ENCODE measurements around the gene GHDC. TPM values are rescaled to one million over a fixed set of nuclear protein-coding genes. Genes with fewer than 3 reads are reported as not detected.

The GHDC gene
- total and polyA plus RNA-seq, 2 of the 13 experiments (the other 11 are each of a cell fraction or from before 2014, with no cell fraction given): 15.4 to 22.5 TPM

GRCh38 chr17:42178817-42179216, 15.5 kb downstream of the GHDC start (continued):
- TF ChIP-seq PRDM15 (CRISPR knock-in tag; IDR thresholded peaks at IDR 0.05) (no peak), CBFB (CRISPR knock-in tag; IDR thresholded peaks at IDR 0.05) (no peak), ZNF503 (CRISPR knock-in tag; IDR thresholded peaks at IDR 0.05) (no peak), MLX (CRISPR knock-in tag; IDR thresholded peaks at IDR 0.05) (no peak), ZNF777 (CRISPR knock-in tag; IDR thresholded peaks at IDR 0.05) (peak; percentile 76), ELF4 (CRISPR knock-in tag; IDR thresholded peaks at IDR 0.05; ENCODE audit: borderline replicate concordance) (no peak), ZSCAN22 (CRISPR knock-in tag; IDR thresholded peaks at IDR 0.05) (no peak), ZFP41 (CRISPR knock-in tag; IDR thresholded peaks at IDR 0.05; ENCODE audit: borderline replicate concordance) (no peak), ZNF569 (CRISPR knock-in tag; IDR thresholded peaks at IDR 0.05; ENCODE audit: borderline replicate concordance) (no peak), ZNF383 (CRISPR knock-in tag; IDR thresholded peaks at IDR 0.05; ENCODE audit: borderline replicate concordance) (no peak), RNF219 (CRISPR knock-in tag; IDR thresholded peaks at IDR 0.05) (no peak), IRF9 (CRISPR knock-in tag; IDR thresholded peaks at IDR 0.05; ENCODE audit: borderline replicate concordance) (no peak), NFIC (IDR thresholded peaks at IDR 0.05; ENCODE audit: low read length) (no peak), JUND (CRISPR knock-in tag; IDR thresholded peaks at IDR 0.05) (no peak), KLF15 (CRISPR knock-in tag; IDR thresholded peaks at IDR 0.05; ENCODE audit: borderline replicate concordance) (no peak), JUN (CRISPR knock-in tag; IDR thresholded peaks at IDR 0.05) (no peak), ESRRA (CRISPR knock-in tag; IDR thresholded peaks at IDR 0.05; ENCODE audit: low read depth) (peak; percentile 73; the same call in 1 of the 2 replicates), UBTF (CRISPR knock-in tag; IDR thresholded peaks at IDR 0.05) (no peak)
